HEK293T (cell line): ENCODE measurements around the gene UMODL1.

ENCODE experiments used
- CTCF ChIA-PET: fragments of 350-600 bp; formaldehyde crosslinking; extraction: SDS; loops from one replicate; lab custom pipeline; 2021; ENCODE audit warnings: antibody characterized with exemption, inconsistent platforms; lab: Yijun Ruan, JAX
- POLR2A ChIA-PET: fragments of 350-600 bp; formaldehyde crosslinking; extraction: SDS; loops from one replicate; lab custom pipeline; 2020; ENCODE audit warnings: antibody characterized with exemption, inconsistent platforms; lab: Yijun Ruan, JAX
- DNase-seq: peaks from one replicate; pipeline ENCODE4 v3.0.0; 2012; ENCODE audit warnings: mixed read lengths; ENCODE audit errors: extremely low spot score
- ARNT ChIP-seq: fragments of 450-650 bp; IDR thresholded peaks from 2 replicates; pipeline ENCODE4 v1.6.1; 2017; ENCODE audit warnings: mild to moderate bottlenecking
- BHLHE40 ChIP-seq: fragments of 450-650 bp; IDR thresholded peaks from 2 replicates; pipeline ENCODE4 v1.6.1; 2016; ENCODE audit warnings: mild to moderate bottlenecking, moderate library complexity, borderline replicate concordance
- CTBP1 ChIP-seq: fragments of 450-650 bp; IDR thresholded peaks from 2 replicates; pipeline ENCODE4 v1.6.1; 2016; ENCODE audit warnings: borderline replicate concordance
- ELF4 ChIP-seq: fragments of 450-650 bp; IDR thresholded peaks from 2 replicates; pipeline ENCODE4 v1.6.1; 2017; ENCODE audit warnings: antibody characterized with exemption
- FOXA1 ChIP-seq: fragments of 450-650 bp; IDR thresholded peaks from 2 replicates; pipeline ENCODE4 v1.6.1; 2016; ENCODE audit warnings: mild to moderate bottlenecking
- FOXK2 ChIP-seq: fragments of 450-650 bp; IDR thresholded peaks from 2 replicates; pipeline ENCODE4 v1.6.1; 2016; ENCODE audit warnings: mild to moderate bottlenecking
- FOXM1 ChIP-seq: fragments of 450-650 bp; IDR thresholded peaks from 2 replicates; pipeline ENCODE4 v1.6.1; 2017; ENCODE audit warnings: mild to moderate bottlenecking, borderline replicate concordance
- HDGF ChIP-seq: fragments of 450-650 bp; IDR thresholded peaks from 2 replicates; pipeline ENCODE4 v1.6.1; 2017; ENCODE audit warnings: antibody characterized with exemption, borderline replicate concordance
- L3MBTL2 ChIP-seq: fragments of 450-650 bp; conservative IDR thresholded peaks from 2 replicates; pipeline ENCODE4 v1.6.1; 2016; ENCODE audit warnings: mild to moderate bottlenecking
- LEF1 ChIP-seq: fragments of 450-650 bp; IDR thresholded peaks from 2 replicates; pipeline ENCODE4 v1.6.1; 2017; ENCODE audit warnings: mild to moderate bottlenecking, borderline replicate concordance
- NFRKB ChIP-seq: fragments of 450-650 bp; IDR thresholded peaks from 2 replicates; pipeline ENCODE4 v1.6.1; 2016; ENCODE audit warnings: mild to moderate bottlenecking, moderate library complexity
- SP1 ChIP-seq: fragments of 450-650 bp; IDR thresholded peaks from 2 replicates; pipeline ENCODE4 v1.6.1; 2017
- SUZ12 ChIP-seq: fragments of 450-650 bp; IDR thresholded peaks from 2 replicates; pipeline ENCODE4 v1.6.1; 2016; ENCODE audit warnings: mild to moderate bottlenecking
- TARDBP ChIP-seq: fragments of 450-650 bp; IDR thresholded peaks from 2 replicates; pipeline ENCODE4 v1.6.1; 2016
- ZNF384 ChIP-seq: fragments of 450-650 bp; IDR thresholded peaks from 2 replicates; pipeline ENCODE4 v1.6.1; 2016
- TF ChIP-seq, protein P1 (sequence below): fragments of 450-650 bp; IDR thresholded peaks from 2 replicates; pipeline ENCODE4 v1.6.1; 2016

Gene UMODL1

DNA sequence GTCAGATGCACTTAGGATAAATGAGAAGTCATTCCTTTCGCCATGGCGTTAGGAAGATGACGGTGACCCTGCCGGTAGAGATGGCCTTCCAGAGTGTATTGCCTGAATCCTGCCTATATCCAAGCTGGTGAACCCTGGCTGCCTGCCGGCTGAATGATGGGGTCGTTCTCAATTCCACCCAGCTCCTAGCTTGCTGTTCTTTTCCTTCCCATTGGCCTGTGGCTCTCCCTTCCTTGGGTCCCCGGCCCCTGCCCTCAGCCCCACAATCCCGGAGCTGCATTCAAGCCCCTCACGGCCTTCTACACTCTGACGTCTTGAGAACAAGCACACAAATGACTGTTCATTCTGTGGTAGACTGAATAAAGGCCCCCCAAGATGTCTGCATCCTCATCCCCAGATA is 32.7 kb upstream of the UMODL1 start:
- TF ChIP-seq FOXM1 (no peak), FOXK2 (no peak), ELF4 (no peak), LEF1 (no peak), FOXA1 (no peak), ZNF384 (no peak)
- POLR2A ChIA-PET = interaction anchor here (0.9 kb wide), 1 partner anchor 26 kb away, joined by 3 read pairs; no protein-coding TSS in a partner anchor
- DNase-seq = no peak
- CTCF ChIA-PET = interaction anchor here (0.6 to 0.8 kb wide), 2 partner anchors 13 to 54 kb away, joined by 3 to 4 read pairs; no protein-coding TSS in a partner anchor

DNA sequence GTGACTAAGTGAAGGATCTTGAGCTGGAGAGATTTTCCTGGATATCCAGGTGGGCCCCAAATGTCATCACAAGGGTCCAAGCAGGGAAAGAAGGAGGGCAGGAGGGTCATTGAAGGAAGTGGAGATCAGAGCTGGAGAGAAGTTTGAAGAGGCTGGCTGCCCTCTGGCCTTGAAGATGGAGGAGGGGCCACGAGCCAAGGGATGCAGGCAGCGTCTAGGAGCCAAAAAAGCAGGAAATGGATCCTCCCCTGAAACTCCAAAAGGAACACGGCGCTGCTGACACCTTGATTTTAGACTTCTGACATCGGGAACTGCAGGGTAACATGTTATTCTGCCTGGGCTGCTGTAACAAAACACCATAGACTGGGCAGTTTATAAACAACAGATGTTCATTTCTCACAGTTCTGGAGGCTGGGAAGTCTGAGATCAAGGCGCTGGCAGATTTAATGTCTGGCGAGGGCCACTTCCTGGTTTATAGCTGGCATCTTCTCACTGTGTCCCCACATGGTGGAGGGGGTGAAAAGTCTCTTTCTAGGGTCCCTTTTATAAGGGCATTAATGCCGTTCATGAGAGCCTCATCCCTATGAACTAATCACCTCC is 32.2 kb upstream of the UMODL1 start:
- POLR2A ChIA-PET = no interaction called here
- CTCF ChIA-PET = interaction anchor here (0.6 kb wide), 1 partner anchor 13 kb away, joined by 3 read pairs; no protein-coding TSS in a partner anchor
- TF ChIP-seq CTBP1 (no peak), HDGF (no peak), LEF1 (no peak)
- DNase-seq = no peak

DNA sequence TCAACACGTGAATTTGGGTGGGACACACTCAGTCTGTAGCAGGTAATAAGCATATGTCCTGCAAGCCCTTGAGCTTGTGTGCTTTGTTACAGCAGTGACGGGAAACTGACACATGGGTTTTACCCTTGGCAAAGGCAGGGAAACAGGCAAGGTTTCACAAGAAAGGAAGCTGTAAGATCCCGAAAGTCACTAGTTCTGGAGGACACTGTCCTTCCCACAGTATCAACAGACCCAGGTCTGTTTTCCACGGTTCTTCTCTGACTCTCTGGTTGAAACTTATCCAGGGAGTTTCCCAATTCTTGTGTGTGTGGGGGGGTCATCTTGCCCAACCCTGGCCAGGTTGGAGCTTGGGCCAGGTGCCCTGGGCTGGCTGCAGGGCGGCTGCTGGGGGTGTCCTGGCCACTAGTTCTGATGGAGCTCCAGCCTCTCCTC is 31.6 kb upstream of the UMODL1 start:
- POLR2A ChIA-PET = no interaction called here
- no peak for DNase-seq
- CTCF ChIA-PET = no interaction called here
- TF ChIP-seq L3MBTL2 (no peak), FOXA1 (no peak), HDGF (no peak), SP1 (no peak), ARNT (no peak), ZNF384 (no peak), TARDBP (no peak), NFRKB (no peak), ELF4 (no peak), CTBP1 (no peak), FOXK2 (no peak), FOXM1 (no peak), BHLHE40 (no peak), SUZ12 (no peak), LEF1 (no peak)
- TF ChIP-seq, protein P1, sequence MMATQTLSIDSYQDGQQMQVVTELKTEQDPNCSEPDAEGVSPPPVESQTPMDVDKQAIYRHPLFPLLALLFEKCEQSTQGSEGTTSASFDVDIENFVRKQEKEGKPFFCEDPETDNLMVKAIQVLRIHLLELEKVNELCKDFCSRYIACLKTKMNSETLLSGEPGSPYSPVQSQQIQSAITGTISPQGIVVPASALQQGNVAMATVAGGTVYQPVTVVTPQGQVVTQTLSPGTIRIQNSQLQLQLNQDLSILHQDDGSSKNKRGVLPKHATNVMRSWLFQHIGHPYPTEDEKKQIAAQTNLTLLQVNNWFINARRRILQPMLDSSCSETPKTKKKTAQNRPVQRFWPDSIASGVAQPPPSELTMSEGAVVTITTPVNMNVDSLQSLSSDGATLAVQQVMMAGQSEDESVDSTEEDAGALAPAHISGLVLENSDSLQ = no peak

DNA sequence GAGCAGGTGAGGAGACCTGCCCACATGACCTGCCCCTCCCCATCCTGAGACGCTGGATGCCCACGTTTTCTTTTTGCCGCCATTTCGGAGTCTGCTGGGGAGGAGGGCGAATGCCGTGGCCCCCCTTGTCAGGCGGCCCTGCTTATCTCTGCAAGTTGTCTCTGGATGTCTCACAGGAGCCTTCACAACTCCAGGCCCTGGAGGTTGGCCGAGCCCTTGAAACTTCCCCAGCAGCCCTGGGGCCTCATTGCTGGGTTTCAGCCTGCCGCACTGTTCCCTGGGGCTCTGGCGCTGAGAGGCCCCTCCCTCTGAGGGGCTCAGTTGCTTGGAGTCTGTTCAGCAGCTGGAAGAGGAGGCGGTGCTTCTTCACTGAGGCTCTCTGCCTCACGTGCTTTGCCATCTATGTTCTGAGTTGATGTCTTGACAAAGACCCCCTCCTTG is 31.2 kb upstream of the UMODL1 start:
- TF ChIP-seq SUZ12 = no peak
- TF ChIP-seq BHLHE40 = no peak
- no peak for TF ChIP-seq FOXA1
- TF ChIP-seq, protein P1 = no peak
- no peak for TF ChIP-seq TARDBP
- no peak for TF ChIP-seq FOXM1
- TF ChIP-seq FOXK2 = no peak
- TF ChIP-seq CTBP1 = no peak
- no peak for TF ChIP-seq ZNF384
- no peak for TF ChIP-seq L3MBTL2
- TF ChIP-seq ARNT = no peak
- TF ChIP-seq NFRKB = no peak
- no peak for TF ChIP-seq ELF4
- no peak for DNase-seq
- ChIA-PET POLR2A (no interaction called here), CTCF (interaction anchor here (0.7 kb wide), 1 partner anchor 162 kb away, joined by 3 read pairs; no protein-coding TSS in a partner anchor)

GRCh38 chr21:42040411-42041180 is 30.5 kb upstream of the UMODL1 start:
- DNase-seq = no peak
- TF ChIP-seq BHLHE40 (no peak), ZNF384 (no peak), ARNT (no peak), HDGF (no peak), TARDBP (no peak), SUZ12 (no peak), ELF4 (no peak), CTBP1 (no peak), L3MBTL2 (no peak), FOXK2 (no peak), SP1 (no peak), FOXA1 (no peak), FOXM1 (no peak), LEF1 (no peak), NFRKB (no peak)
- TF ChIP-seq, protein P1 = no peak
- ChIA-PET CTCF (interaction anchor here (0.7 kb wide), 1 partner anchor 163 kb away, joined by 3 read pairs; no protein-coding TSS in a partner anchor), POLR2A (no interaction called here)
